GM12878 (cell line): ENCODE results near the gene NET1.

Experiments used
- CBFB ChIP-seq: IDR thresholded peaks from 2 replicates; pipeline ENCODE4 v1.6.1; 2016; ENCODE audit warnings: antibody characterized with exemption, low read depth
- EGR1 ChIP-seq, 2 experiments: IDR thresholded peaks; 1 replicate in 1 of 2; 2 replicates in 1 of 2; pipeline ENCODE4 v1.6.1; 2011 to 2012; ENCODE audit warnings: low read depth in 2 of 2, low read length in 2 of 2, borderline replicate concordance in 1 of 2, mild to moderate bottlenecking in 1 of 2, moderate library complexity in 1 of 2
- EP300 ChIP-seq, 2 experiments: fragments of 150-350 bp in 1 of 2; IDR thresholded peaks; 2 replicates each; pipeline ENCODE4 v1.6.1; 2011 to 2012; ENCODE audit warnings: low read depth in 2 of 2, low read length in 2 of 2, borderline replicate concordance in 1 of 2, improper control_type of control experiment in 1 of 2, inconsistent platforms in 1 of 2; ENCODE audit not compliant: control insufficient read depth in 1 of 2
- ESRRA ChIP-seq: IDR thresholded peaks from 2 replicates; pipeline ENCODE4 v1.6.1; 2012; ENCODE audit warnings: mild to moderate bottlenecking, low read length, improper control_type of control experiment
- EZH2 ChIP-seq: IDR thresholded peaks from 2 replicates; pipeline ENCODE4 v1.6.1; 2012; ENCODE audit warnings: low read depth, mild to moderate bottlenecking, control low read depth, inconsistent platforms, low read length, borderline replicate concordance; ENCODE audit not compliant: control insufficient read depth
- JUND ChIP-seq: IDR thresholded peaks from 2 replicates; pipeline ENCODE4 v1.6.1; 2012; ENCODE audit warnings: low read depth, mild to moderate bottlenecking, low read length, improper control_type of control experiment, moderate library complexity
- POLR2A ChIP-seq: IDR thresholded peaks from 2 replicates; pipeline ENCODE4 v1.6.1; 2011; ENCODE audit warnings: low read depth, mild to moderate bottlenecking, low read length
- STAT3 ChIP-seq: IDR thresholded peaks from 2 replicates; pipeline ENCODE4 v1.6.1; 2011; ENCODE audit warnings: low read depth, low read length, improper control_type of control experiment
- TF ChIP-seq, protein P1 (sequence below): IDR thresholded peaks from 2 replicates; pipeline ENCODE4 v1.6.1; 2011; ENCODE audit warnings: low read depth, mild to moderate bottlenecking, low read length, moderate library complexity, borderline replicate concordance; ENCODE audit errors: extremely low read depth
- TF ChIP-seq, protein P2 (sequence below), 3 experiments: IDR thresholded peaks in 2 of 3; conservative IDR thresholded peaks in 1 of 3; 2 replicates each; pipeline ENCODE4 v1.5.1; 2011; ENCODE audit warnings: low read depth in 3 of 3, low read length in 3 of 3, mild to moderate bottlenecking in 3 of 3, control low read depth in 2 of 3, moderate library complexity in 2 of 3, inconsistent platforms in 1 of 3, mixed read lengths in 1 of 3; ENCODE audit not compliant: control insufficient read depth in 2 of 3, insufficient read depth in 1 of 3; ENCODE audit errors: extremely low read depth in 1 of 3

DNA sequence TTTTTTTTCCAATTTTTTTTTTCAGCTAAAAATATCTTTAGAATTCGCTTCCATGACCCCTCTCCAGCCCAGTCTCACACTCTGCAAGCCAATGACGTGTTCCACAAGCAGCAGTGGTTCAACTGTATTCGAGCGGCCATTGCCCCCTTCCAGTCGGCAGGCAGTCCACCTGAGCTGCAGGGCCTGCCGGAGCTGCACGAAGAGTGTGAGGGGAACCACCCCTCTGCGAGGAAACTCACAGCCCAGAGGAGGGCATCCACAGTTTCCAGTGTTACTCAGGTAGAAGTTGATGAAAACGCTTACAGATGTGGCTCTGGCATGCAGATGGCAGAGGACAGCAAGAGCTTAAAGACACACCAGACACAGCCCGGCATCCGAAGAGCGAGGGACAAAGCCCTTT is 44.2 kb downstream of the NET1 start:
- TF ChIP-seq STAT3 (no peak), POLR2A (no peak), EP300 (IDR thresholded peaks at IDR 0.05; ENCODE audit: borderline replicate concordance in 1 of 2, control insufficient read depth in 1 of 2, low read depth in 2 of 2, low read length in 2 of 2) (no peak), ESRRA (no peak), CBFB (no peak), EZH2 (no peak), JUND (no peak), EGR1 (IDR thresholded peaks at IDR 0.05; ENCODE audit: borderline replicate concordance in 1 of 2, low read depth in 2 of 2, low read length in 2 of 2) (no peak)
- TF ChIP-seq, protein P1, sequence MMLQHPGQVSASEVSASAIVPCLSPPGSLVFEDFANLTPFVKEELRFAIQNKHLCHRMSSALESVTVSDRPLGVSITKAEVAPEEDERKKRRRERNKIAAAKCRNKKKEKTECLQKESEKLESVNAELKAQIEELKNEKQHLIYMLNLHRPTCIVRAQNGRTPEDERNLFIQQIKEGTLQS = no peak
- TF ChIP-seq, protein P2, sequence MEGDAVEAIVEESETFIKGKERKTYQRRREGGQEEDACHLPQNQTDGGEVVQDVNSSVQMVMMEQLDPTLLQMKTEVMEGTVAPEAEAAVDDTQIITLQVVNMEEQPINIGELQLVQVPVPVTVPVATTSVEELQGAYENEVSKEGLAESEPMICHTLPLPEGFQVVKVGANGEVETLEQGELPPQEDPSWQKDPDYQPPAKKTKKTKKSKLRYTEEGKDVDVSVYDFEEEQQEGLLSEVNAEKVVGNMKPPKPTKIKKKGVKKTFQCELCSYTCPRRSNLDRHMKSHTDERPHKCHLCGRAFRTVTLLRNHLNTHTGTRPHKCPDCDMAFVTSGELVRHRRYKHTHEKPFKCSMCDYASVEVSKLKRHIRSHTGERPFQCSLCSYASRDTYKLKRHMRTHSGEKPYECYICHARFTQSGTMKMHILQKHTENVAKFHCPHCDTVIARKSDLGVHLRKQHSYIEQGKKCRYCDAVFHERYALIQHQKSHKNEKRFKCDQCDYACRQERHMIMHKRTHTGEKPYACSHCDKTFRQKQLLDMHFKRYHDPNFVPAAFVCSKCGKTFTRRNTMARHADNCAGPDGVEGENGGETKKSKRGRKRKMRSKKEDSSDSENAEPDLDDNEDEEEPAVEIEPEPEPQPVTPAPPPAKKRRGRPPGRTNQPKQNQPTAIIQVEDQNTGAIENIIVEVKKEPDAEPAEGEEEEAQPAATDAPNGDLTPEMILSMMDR (IDR thresholded peaks at IDR 0.05 in 2 of 3, conservative IDR thresholded peaks at IDR 0.05 in 1 of 3; ENCODE audit: control insufficient read depth in 2 of 3, extremely low read depth in 1 of 3, insufficient read depth in 1 of 3, low read depth in 3 of 3, low read length in 3 of 3) = no peak
